Common myeloid progenitor, CD34-positive (primary cell): Measurements from ENCODE around the gene FAM163A.
"Not testable (repeated sequence)": the region's sequence is repeated elsewhere in the genome, so short reads cannot be mapped to it uniquely, and the experiment has no call there.

Experiments used
- CTCF ChIA-PET: fragments of 350-600 bp; sonication (Branson Sonifier 250); formaldehyde crosslinking; loops from one replicate; lab custom pipeline; 2021; ENCODE audit warnings: antibody characterized with exemption; lab: Charles Lee
- POLR2A ChIA-PET: fragments of 350-600 bp; sonication (Branson Sonifier 250); formaldehyde crosslinking; loops from one replicate; lab custom pipeline; 2021; ENCODE audit warnings: antibody characterized with exemption; lab: Charles Lee
- DNase-seq, 3 donors: peaks; one replicate each; pipeline versions ENCODE4 v3.0.0 to v3.0.0-alpha.2; 2013
- H3K27ac ChIP-seq, 2 experiments: 1 replicate in 1 of 2; 2 replicates in 1 of 2; pipeline ENCODE4 v1.7.0; 2013; ENCODE audit warnings: inconsistent platforms in 2 of 2, low read length in 2 of 2, mild to moderate bottlenecking in 2 of 2, low read depth in 1 of 2, moderate library complexity in 1 of 2; ENCODE audit not compliant: severe bottlenecking in 2 of 2, insufficient read depth in 1 of 2, poor library complexity in 1 of 2
- H3K27me3 ChIP-seq, 5 experiments: replicated peaks in 2 of 5; 1 replicate in 3 of 5; 2 replicates in 2 of 5; pipeline versions ENCODE4 v1.6.1 to v1.7.0; 2013; ENCODE audit warnings: low read length in 4 of 5, mild to moderate bottlenecking in 2 of 5, moderate library complexity in 2 of 5, inconsistent platforms in 1 of 5; ENCODE audit not compliant: insufficient read depth in 5 of 5, control insufficient read depth in 4 of 5
- H3K36me3 ChIP-seq, 4 experiments: 1 replicate in 2 of 4; 2 replicates in 2 of 4; pipeline versions ENCODE4 v1.6.1 to v1.7.0; 2013; ENCODE audit warnings: low read length in 3 of 4, control low read depth in 1 of 4, mild to moderate bottlenecking in 1 of 4; ENCODE audit not compliant: control insufficient read depth in 4 of 4, insufficient read depth in 4 of 4
- H3K4me1 ChIP-seq, 4 experiments: 1 replicate in 3 of 4; 2 replicates in 1 of 4; pipeline versions ENCODE4 v1.6.1 to v1.7.1; 2013; ENCODE audit warnings: low read length in 3 of 4, mild to moderate bottlenecking in 3 of 4, control low read depth in 1 of 4, inconsistent platforms in 1 of 4, moderate library complexity in 1 of 4; ENCODE audit not compliant: control insufficient read depth in 4 of 4, insufficient read depth in 4 of 4; ENCODE audit errors: control extremely low read depth in 1 of 4
- H3K4me3 ChIP-seq, 7 experiments: 1 replicate in 4 of 7; 2 replicates in 3 of 7; pipeline versions ENCODE4 v1.5.1 to v1.7.0; 2013; ENCODE audit warnings: mild to moderate bottlenecking in 7 of 7, low read length in 6 of 7, moderate library complexity in 6 of 7, inconsistent platforms in 2 of 7, low read depth in 2 of 7, control low read depth in 1 of 7; ENCODE audit not compliant: insufficient read depth in 4 of 7, control insufficient read depth in 1 of 7; ENCODE audit errors: extremely low read depth in 1 of 7
- H3K9me3 ChIP-seq, 5 experiments: 1 replicate in 4 of 5; 2 replicates in 1 of 5; pipeline versions ENCODE4 v1.6.1 to v1.7.1; 2013; ENCODE audit warnings: low read length in 4 of 5, mild to moderate bottlenecking in 2 of 5, inconsistent platforms in 1 of 5, low read depth in 1 of 5, moderate library complexity in 1 of 5; ENCODE audit not compliant: control insufficient read depth in 4 of 5, insufficient read depth in 2 of 5; ENCODE audit errors: control extremely low read depth in 1 of 5
- WGBS: methylation state at CpG from one replicate; pipeline ENCODE4 v1.1.5; 2013; ENCODE audit not compliant: insufficient coverage; 5-methylcytosine and 5-hydroxymethylcytosine counted together

The FAM163A gene

DNA sequence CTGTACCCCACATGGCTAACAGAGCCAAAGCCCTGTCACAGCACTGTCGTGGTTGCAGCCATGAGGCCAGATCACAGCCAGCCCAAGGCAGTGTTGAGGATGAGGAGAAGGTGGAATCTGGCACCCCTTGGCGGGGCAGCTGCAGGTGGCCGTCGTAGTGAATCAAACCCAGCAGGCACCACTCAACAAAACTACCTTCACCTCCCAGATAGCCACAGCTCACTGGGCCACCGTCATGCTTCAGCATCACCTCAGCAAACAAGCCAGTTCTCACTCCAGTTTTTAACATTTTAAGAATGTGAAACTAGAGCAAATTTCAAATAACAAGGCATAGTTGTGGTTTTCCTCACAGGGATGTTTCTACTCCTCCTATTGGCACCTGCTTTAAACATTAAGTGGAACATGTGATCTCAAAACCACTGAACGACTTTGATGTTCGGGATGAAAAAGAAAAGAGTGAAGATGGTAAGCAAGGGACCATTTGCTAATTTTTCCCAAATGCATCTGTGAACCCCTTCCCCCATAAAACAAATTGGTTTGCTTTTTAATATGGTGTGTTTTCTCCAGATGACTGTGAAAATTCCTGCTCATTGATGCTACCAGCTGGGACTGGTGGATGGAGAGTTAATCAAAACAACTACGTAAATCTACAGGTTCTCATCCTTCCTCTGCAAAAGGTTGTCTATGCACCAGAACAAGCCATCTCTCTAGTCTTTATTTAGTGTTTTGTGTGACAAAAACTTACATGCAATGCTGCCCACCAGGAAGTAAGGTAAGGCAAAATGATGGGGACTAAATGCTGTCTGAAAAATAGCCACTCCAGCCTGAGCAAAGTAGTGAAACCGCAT lies 89.0 kb downstream of the FAM163A start:
- ChIA-PET CTCF (interaction anchor here (0.9 to 1.9 kb wide), 2 partner anchors 9 to 126 kb away, joined by 3 to 6 read pairs; no protein-coding TSS in a partner anchor), POLR2A (no interaction called here)
- Histone ChIP-seq H3K27ac (no peak overlapping the region), H3K9me3 (no peaks in the 10 kb centered on the region), H3K4me1 (peaks cover 0 to 4% (median under 1%) of the 10 kb centered on the region in 4 experiments), H3K4me3 (no peak overlapping the region), H3K27me3 (peaks cover 0 to 2% (median 0%) of the 10 kb centered on the region in 5 experiments), H3K36me3 (peaks cover 0 to 2% (median 0%) of the 10 kb centered on the region in 4 experiments)
- WGBS: 92% methylated on average over 2 of the region's 9 CpGs
- no peak for DNase-seq

DNA sequence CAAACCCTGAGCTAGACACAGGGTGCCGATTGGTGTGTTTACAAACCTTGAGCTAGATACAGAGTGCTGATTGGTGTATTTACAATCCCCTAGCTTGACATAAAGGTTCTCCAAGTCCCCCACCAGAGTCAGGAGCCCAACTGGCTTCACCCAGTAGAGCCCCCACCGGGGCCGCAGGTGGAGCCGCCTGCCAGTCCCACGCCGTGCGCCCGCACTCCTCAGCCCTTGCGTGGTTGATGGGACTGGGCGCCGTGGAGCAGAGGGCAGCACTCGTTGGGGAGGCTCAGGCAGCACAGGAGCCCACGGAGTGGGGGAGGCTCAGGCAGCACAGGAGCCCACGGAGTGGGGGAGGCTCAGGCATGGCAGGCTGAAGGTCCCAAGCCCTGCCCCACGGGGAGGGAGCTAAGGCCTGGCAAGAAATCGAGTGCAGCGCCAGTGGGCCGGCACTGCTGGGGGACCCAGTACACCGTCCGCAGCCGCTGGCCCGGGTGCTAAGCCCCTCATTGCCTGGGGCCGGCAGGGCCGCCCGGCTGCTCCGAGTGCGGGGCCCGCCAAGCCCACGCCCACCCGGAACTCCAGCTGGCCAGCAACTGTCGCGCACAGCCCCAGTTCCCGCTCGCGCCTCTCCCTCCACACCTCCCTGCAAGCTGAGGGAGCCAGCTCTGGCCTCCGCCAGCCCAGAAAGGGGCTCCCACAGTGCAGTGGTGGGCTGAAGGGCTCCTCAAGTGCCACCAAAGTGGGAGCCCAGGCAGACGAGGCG lies 93.8 kb downstream of the FAM163A start:
- DNase-seq, H3K4me3 ChIP-seq, H3K4me1 ChIP-seq, POLR2A ChIA-PET, H3K27me3 ChIP-seq, H3K9me3 ChIP-seq, H3K36me3 ChIP-seq, H3K27ac ChIP-seq: not testable (repeated sequence)
- CTCF ChIA-PET: interaction anchor here (0.8 to 2.3 kb wide), 3 partner anchors 9 to 22 kb away, joined by 3 to 9 read pairs (median 3); no protein-coding TSS in a partner anchor
- 94% methylated on average over 36 of the region's 38 CpGs for WGBS

DNA sequence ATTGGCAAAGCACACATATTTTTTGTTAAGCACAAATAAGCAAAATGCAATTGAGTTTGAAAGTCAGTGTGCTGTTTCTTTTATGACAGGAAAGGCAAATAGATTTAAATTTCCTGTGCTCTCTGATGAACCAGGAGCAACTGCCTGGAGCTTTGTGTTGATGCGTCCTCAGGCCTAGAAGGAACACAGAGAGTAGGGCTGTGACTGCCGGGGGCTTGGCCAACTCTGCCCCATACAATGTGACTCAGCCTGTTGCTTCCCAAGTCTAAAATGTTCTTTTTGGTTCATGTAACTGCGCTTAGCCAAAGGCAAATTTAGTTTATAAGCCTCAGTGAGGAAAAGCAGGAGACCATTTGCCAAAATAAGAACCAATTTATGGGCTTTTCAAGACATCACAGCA lies 97.0 kb downstream of the FAM163A start:
- 86% methylated on average over 3 of the region's 3 CpGs for WGBS
- ChIA-PET CTCF (no interaction called here), POLR2A (no interaction called here)
- H3K36me3 ChIP-seq: peaks cover 2 to 15% (median 9%) of the 10 kb centered on the region in 4 experiments
- no peaks in the 10 kb centered on the region for H3K4me1 ChIP-seq
- H3K4me3 ChIP-seq: no peak overlapping the region
- H3K27me3 ChIP-seq: no peaks in the 10 kb centered on the region
- H3K27ac ChIP-seq: no peak overlapping the region
- DNase-seq: no peak
- H3K9me3 ChIP-seq: no peaks in the 10 kb centered on the region

DNA sequence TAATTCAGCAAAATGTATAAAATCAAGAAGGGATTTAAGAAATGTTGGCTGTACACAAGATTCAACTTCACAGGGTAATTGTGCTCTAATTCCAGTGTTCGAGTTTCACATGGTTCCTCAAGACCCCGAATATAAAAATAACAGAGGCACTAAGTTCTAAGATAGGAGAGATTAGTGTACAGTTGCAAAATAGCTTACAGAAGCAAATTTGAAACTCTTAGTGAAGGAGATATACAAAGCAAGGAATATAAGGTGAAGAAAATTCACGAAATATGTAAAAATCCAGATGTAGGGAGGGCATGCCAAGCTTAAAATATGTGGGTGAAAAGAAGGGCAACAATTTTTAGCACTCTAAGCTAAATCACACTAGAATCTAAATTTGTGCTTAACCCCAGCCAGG lies 105.1 kb downstream of the FAM163A start:
- no peak for DNase-seq
- CTCF ChIA-PET: no interaction called here
- Histone ChIP-seq H3K9me3 (no peaks in the 10 kb centered on the region), H3K27me3 (no peaks in the 10 kb centered on the region), H3K4me1 (no peaks in the 10 kb centered on the region), H3K27ac (no peak overlapping the region), H3K36me3 (peaks cover 20 to 56% (median 35%) of the 10 kb centered on the region in 4 experiments), H3K4me3 (no peak overlapping the region)
- POLR2A ChIA-PET: no interaction called here
- 100% methylated on average over 3 of the region's 3 CpGs for WGBS

DNA sequence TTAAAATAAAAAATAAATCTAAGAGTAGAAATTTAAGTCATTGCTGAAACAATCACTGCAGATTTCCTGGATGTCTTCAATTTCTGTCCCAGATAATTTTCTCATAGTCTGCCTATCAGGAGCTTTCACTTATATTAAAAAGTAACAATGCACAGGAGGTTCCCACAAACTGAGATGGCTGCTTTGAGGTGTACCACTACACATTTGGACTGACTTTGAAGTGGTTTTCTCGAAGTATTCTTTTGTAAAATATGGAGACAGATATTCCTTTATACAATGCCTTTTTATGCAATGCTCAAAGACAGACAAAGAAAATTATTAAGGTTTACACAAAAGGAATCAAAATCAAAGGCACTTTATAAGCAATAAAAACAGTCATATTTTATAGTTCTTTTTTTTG lies 110.0 kb downstream of the FAM163A start:
- Histone ChIP-seq H3K9me3 (no peaks in the 10 kb centered on the region), H3K4me1 (no peaks in the 10 kb centered on the region), H3K27ac (no peak overlapping the region), H3K27me3 (no peaks in the 10 kb centered on the region), H3K36me3 (peaks cover 13 to 51% (median 28%) of the 10 kb centered on the region in 4 experiments), H3K4me3 (no peak overlapping the region)
- no peak for DNase-seq
- ChIA-PET CTCF (interaction anchor here (1.8 kb wide), 1 partner anchor 14 kb away, joined by 10 read pairs; no protein-coding TSS in a partner anchor), POLR2A (no interaction called here)
- no CpG with 5 or more reads among the region's 1 CpG for WGBS

DNA sequence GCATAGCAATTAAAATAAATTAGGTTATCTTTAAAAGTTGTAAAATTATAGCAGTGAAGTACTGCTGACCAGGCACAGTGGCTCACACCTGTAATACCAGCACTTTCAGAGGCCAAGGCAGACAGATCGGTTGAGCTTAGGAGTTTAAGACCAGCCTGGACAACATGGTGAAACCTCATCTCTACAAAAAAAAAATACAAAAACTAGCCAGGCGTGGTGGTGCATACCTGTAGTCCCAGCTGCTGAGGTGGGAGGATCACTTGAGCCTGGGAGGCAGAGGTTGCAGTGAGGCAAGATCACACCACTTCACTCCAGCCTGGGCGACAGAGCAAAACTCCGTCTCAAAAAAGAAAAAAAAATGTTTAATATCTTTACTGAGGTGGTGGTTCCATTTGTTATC lies 112.7 kb downstream of the FAM163A start:
- POLR2A ChIA-PET, H3K27ac ChIP-seq, DNase-seq, H3K4me3 ChIP-seq, H3K9me3 ChIP-seq, H3K27me3 ChIP-seq, CTCF ChIA-PET, H3K4me1 ChIP-seq: not testable (repeated sequence)
- 100% methylated on average over 1 of the region's 4 CpGs for WGBS
- peaks cover 5 to 35% (median 18%) of the 10 kb centered on the region in 4 experiments for H3K36me3 ChIP-seq

DNA sequence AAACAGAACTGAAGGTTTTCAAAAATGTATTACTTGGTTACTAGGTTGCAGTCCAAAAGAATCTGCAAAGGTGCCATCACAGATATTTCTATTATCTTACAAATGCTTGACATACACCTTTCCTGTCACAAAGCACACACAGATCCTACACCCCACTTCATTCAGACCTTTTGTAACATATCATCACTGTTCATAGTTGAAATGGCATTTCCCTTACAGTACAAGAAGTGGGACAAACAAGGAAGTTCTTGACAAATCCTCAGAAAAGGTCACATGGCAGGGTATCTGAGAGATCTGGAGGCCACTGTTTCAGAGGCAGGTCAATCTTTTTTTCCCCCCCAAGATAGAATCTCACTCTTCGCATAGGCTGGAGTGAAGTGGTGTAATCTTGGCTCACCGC lies 113.2 kb downstream of the FAM163A start:
- H3K4me1 ChIP-seq: no peaks in the 10 kb centered on the region
- no peaks in the 10 kb centered on the region for H3K27me3 ChIP-seq
- no peaks in the 10 kb centered on the region for H3K9me3 ChIP-seq
- ChIA-PET CTCF (no interaction called here), POLR2A (no interaction called here)
- no peak overlapping the region for H3K4me3 ChIP-seq
- no peak overlapping the region for H3K27ac ChIP-seq
- DNase-seq: no peak
- H3K36me3 ChIP-seq: peaks cover 5 to 34% (median 16%) of the 10 kb centered on the region in 4 experiments
- WGBS: 100% methylated on average over 1 of the region's 2 CpGs
